H1 (cell line): ENCODE measurements around the gene ITGA11. TPM values are rescaled to one million over a fixed set of nuclear protein-coding genes. Genes with fewer than 3 reads are reported as not detected.

ENCODE experiments used
- CTCF ChIA-PET: fragments of 300-600 bp; sonication (Branson Sonifier 250); formaldehyde crosslinking; loops from one replicate; lab custom pipeline; 2021; ENCODE audit not compliant: partially characterized antibody; lab: Charles Lee
- POLR2A ChIA-PET: fragments of 300-600 bp; sonication (Branson Sonifier 250); formaldehyde crosslinking; loops from one replicate; lab custom pipeline; 2021; ENCODE audit warnings: inconsistent platforms; ENCODE audit not compliant: partially characterized antibody; lab: Charles Lee
- DNase-seq, 2 experiments: peaks; one replicate each; pipeline versions ENCODE4 v3.0.0 to v3.0.0-alpha.2; 2010 to 2022; ENCODE audit warnings: low spot score in 2 of 2, low read depth in 1 of 2, mixed read lengths in 1 of 2
- FAIRE-seq: peaks from 2 replicates; lab custom pipeline; 2011; peaks lifted over from hg19 to GRCh38; lab: Jason Lieb, UNC
- H2AFZ ChIP-seq: 2 replicates; pipeline ENCODE4 v1.8.1; 2012; ENCODE audit warnings: low read length, inconsistent platforms
- H2AK5ac ChIP-seq: 2 replicates; pipeline ENCODE4 v1.6.1; 2013; ENCODE audit warnings: low read depth, low read length
- H2BK120ac ChIP-seq: replicated peaks from 2 replicates; pipeline ENCODE3; 2013; ENCODE audit warnings: low read depth, low read length, inconsistent platforms
- H2BK12ac ChIP-seq: 2 replicates; pipeline ENCODE4 v1.6.1; 2013; ENCODE audit warnings: low read depth, low read length
- H2BK15ac ChIP-seq: 2 replicates; pipeline ENCODE4 v1.6.1; 2013; ENCODE audit warnings: low read length
- H2BK20ac ChIP-seq: 2 replicates; pipeline ENCODE4 v1.6.1; 2013; ENCODE audit warnings: low read length
- H2BK5ac ChIP-seq: 2 replicates; pipeline ENCODE4 v1.6.1; 2013; ENCODE audit warnings: low read depth, low read length
- H3K14ac ChIP-seq: 2 replicates; pipeline ENCODE4 v1.6.1; 2013; ENCODE audit warnings: inconsistent platforms; ENCODE audit not compliant: insufficient read length
- H3K18ac ChIP-seq: 2 replicates; pipeline ENCODE4 v1.6.1; 2013; ENCODE audit warnings: low read length; ENCODE audit errors: extremely low read depth
- H3K23ac ChIP-seq: 2 replicates; pipeline ENCODE4 v1.6.1; 2013; ENCODE audit warnings: inconsistent platforms; ENCODE audit not compliant: insufficient read length
- H3K23me2 ChIP-seq: 2 replicates; pipeline ENCODE4 v1.6.1; 2013; ENCODE audit warnings: low read depth, low read length
- H3K27ac ChIP-seq: 2 replicates; pipeline ENCODE4 v1.6.1; 2011; ENCODE audit warnings: low read depth, low read length, inconsistent platforms
- H3K27me3 ChIP-seq, 4 experiments: replicated peaks in 1 of 4; 1 replicate in 1 of 4; 2 replicates in 3 of 4; pipeline versions ENCODE4 v1.6.1 to v1.8.1; 2011 to 2013; ENCODE audit warnings: low read length in 3 of 4, mild to moderate bottlenecking in 3 of 4, inconsistent platforms in 2 of 4, mixed read lengths in 2 of 4, moderate library complexity in 1 of 4; ENCODE audit not compliant: control insufficient read depth in 3 of 4, insufficient read depth in 3 of 4; ENCODE audit errors: extremely low read depth in 1 of 4
- H3K36me3 ChIP-seq, 4 experiments: 2 replicates each; pipeline versions ENCODE4 v1.6.1 to v1.8.1; 2011 to 2013; ENCODE audit warnings: mild to moderate bottlenecking in 4 of 4, low read length in 3 of 4, moderate library complexity in 2 of 4, control low read depth in 1 of 4, inconsistent platforms in 1 of 4; ENCODE audit not compliant: insufficient read depth in 4 of 4, control insufficient read depth in 2 of 4
- H3K4ac ChIP-seq: replicated peaks from 2 replicates; pipeline ENCODE3; 2013; ENCODE audit warnings: low read length, low read depth, mixed read lengths, inconsistent platforms; ENCODE audit not compliant: insufficient read length
- H3K4me1 ChIP-seq, 4 experiments: replicated peaks in 1 of 4; 1 replicate in 1 of 4; 2 replicates in 3 of 4; pipeline versions ENCODE4 v1.6.1 to v1.8.1; 2011 to 2013; ENCODE audit warnings: low read length in 3 of 4, inconsistent platforms in 2 of 4, mixed read lengths in 1 of 4; ENCODE audit not compliant: insufficient read depth in 4 of 4, control insufficient read depth in 3 of 4
- H3K4me2 ChIP-seq, 2 experiments: 2 replicates each; pipeline versions ENCODE4 v1.6.1 to v1.8.1; 2011 to 2013; ENCODE audit warnings: low read depth in 2 of 2, low read length in 2 of 2, control low read depth in 1 of 2, inconsistent platforms in 1 of 2, mild to moderate bottlenecking in 1 of 2; ENCODE audit not compliant: insufficient read depth in 1 of 2
- H3K4me3 ChIP-seq, 4 experiments: fragments of 200-600, 300-600 bp in 1 of 4; sonication (generic), shearing (Covaris generic), sonication (Bioruptor Twin) in 1 of 4; 2 replicates each; pipeline versions ENCODE4 v1.5.1 to v1.8.1; 2011 to 2016; ENCODE audit warnings: low read length in 4 of 4, low read depth in 3 of 4, control low read depth in 2 of 4, inconsistent platforms in 2 of 4, mild to moderate bottlenecking in 2 of 4, mixed read lengths in 1 of 4, moderate library complexity in 1 of 4; ENCODE audit not compliant: insufficient read depth in 2 of 4; ENCODE audit errors: extremely low read depth in 1 of 4
- H3K56ac ChIP-seq: replicated peaks from 2 replicates; pipeline ENCODE3; 2013; ENCODE audit warnings: low read depth, mild to moderate bottlenecking, mixed read lengths, low read length, inconsistent platforms; ENCODE audit not compliant: insufficient read length
- H3K79me1 ChIP-seq: 2 replicates; pipeline ENCODE4 v1.6.1; 2013; ENCODE audit warnings: low read depth, low read length, control low read depth
- H3K79me2 ChIP-seq, 2 experiments: 2 replicates each; pipeline versions ENCODE4 v1.6.1 to v1.8.1; 2012 to 2013; ENCODE audit warnings: low read length in 2 of 2, mild to moderate bottlenecking in 2 of 2, inconsistent platforms in 1 of 2; ENCODE audit not compliant: insufficient read depth in 2 of 2, control insufficient read depth in 1 of 2
- H3K9ac ChIP-seq, 4 experiments: replicated peaks in 1 of 4; 1 replicate in 1 of 4; 2 replicates in 3 of 4; pipeline versions ENCODE4 v1.6.1 to v1.8.1; 2011 to 2013; ENCODE audit warnings: low read depth in 3 of 4, low read length in 3 of 4, control low read depth in 2 of 4, mild to moderate bottlenecking in 2 of 4, moderate library complexity in 2 of 4, inconsistent platforms in 1 of 4; ENCODE audit errors: extremely low read depth in 1 of 4
- H3K9me3 ChIP-seq, 2 experiments: 2 replicates each; pipeline versions ENCODE4 v1.6.1 to v1.8.1; 2012 to 2013; ENCODE audit warnings: mild to moderate bottlenecking in 2 of 2, moderate library complexity in 2 of 2, control low read depth in 1 of 2, inconsistent platforms in 1 of 2, low read depth in 1 of 2, low read length in 1 of 2, mixed read lengths in 1 of 2; ENCODE audit not compliant: insufficient read depth in 2 of 2
- H4K20me1 ChIP-seq, 2 experiments: replicated peaks in 1 of 2; 2 replicates each; pipeline versions ENCODE3 to v1.8.1; 2011 to 2013; ENCODE audit warnings: inconsistent platforms in 2 of 2, low read length in 2 of 2, mild to moderate bottlenecking in 1 of 2; ENCODE audit not compliant: insufficient read depth in 2 of 2, control insufficient read depth in 1 of 2
- H4K5ac ChIP-seq: 2 replicates; pipeline ENCODE4 v1.6.1; 2013; ENCODE audit warnings: low read length, low read depth, mixed read lengths, inconsistent platforms; ENCODE audit not compliant: insufficient read length
- H4K8ac ChIP-seq: 2 replicates; pipeline ENCODE4 v1.8.0; 2013; ENCODE audit warnings: mild to moderate bottlenecking, moderate library complexity, low read length, inconsistent platforms; ENCODE audit not compliant: insufficient read depth; ENCODE audit errors: extremely low read depth
- H4K91ac ChIP-seq: replicated peaks from 2 replicates; pipeline ENCODE3; 2013; ENCODE audit warnings: low read length, mixed read lengths, inconsistent platforms; ENCODE audit not compliant: insufficient read length
- CEBPB ChIP-seq: IDR thresholded peaks from 2 replicates; pipeline ENCODE4 v1.6.1; 2012; ENCODE audit warnings: low read depth, low read length
- EGR1 ChIP-seq: IDR thresholded peaks from 2 replicates; pipeline ENCODE4 v1.6.1; 2011; ENCODE audit warnings: low read depth, low read length, borderline replicate concordance
- HDAC6 ChIP-seq: IDR thresholded peaks from one replicate; pipeline ENCODE4 v1.7.1; 2012; ENCODE audit warnings: low read depth, mild to moderate bottlenecking, inconsistent platforms, low read length, moderate library complexity
- JUND ChIP-seq: IDR thresholded peaks from 2 replicates; pipeline ENCODE4 v1.6.1; 2011; ENCODE audit warnings: mild to moderate bottlenecking, improper control_type of control experiment, low read length
- MAX ChIP-seq: IDR thresholded peaks from 2 replicates; pipeline ENCODE4 v1.6.1; 2012; ENCODE audit warnings: inconsistent platforms
- NANOG ChIP-seq: IDR thresholded peaks from 2 replicates; pipeline ENCODE4 v1.6.1; 2011; ENCODE audit warnings: low read length, low read depth, mild to moderate bottlenecking, inconsistent platforms; ENCODE audit not compliant: insufficient read depth, poor library complexity, severe bottlenecking
- POLR2A ChIP-seq, 2 experiments: IDR thresholded peaks; 1 replicate in 1 of 2; 2 replicates in 1 of 2; pipeline ENCODE4 v1.6.1; 2011; ENCODE audit warnings: low read depth in 2 of 2, low read length in 2 of 2, mild to moderate bottlenecking in 2 of 2; ENCODE audit errors: control extremely low read depth in 1 of 2
- RBBP5 ChIP-seq: IDR thresholded peaks from 2 replicates; pipeline ENCODE4 v1.7.1; 2012; ENCODE audit warnings: low read depth, mild to moderate bottlenecking, inconsistent platforms, low read length, moderate library complexity, borderline replicate concordance
- SUZ12 ChIP-seq: fragments of 200-600 bp; sonication (generic); IDR thresholded peaks from 2 replicates; pipeline ENCODE4 v1.6.1; 2012; ENCODE audit warnings: mild to moderate bottlenecking, inconsistent platforms, low read length, moderate library complexity, mixed read lengths
- TBP ChIP-seq: IDR thresholded peaks from 2 replicates; pipeline ENCODE4 v1.6.1; 2011; ENCODE audit warnings: low read depth, low read length, improper control_type of control experiment
- WGBS, 2 experiments: shearing (Covaris generic) in 1 of 2; methylation state at CpG; one replicate each; pipeline versions ENCODE4 v1.1.6 to v1.1.7; 2013 to 2015; ENCODE audit warnings: low lambda C conversion rate in 2 of 2, mixed read lengths in 2 of 2, inconsistent platforms in 1 of 2, low coverage in 1 of 2, missing lambda C conversion rate in 1 of 2; ENCODE audit not compliant: insufficient replicate concordance in 2 of 2, insufficient coverage in 1 of 2, insufficient read length in 1 of 2; ENCODE audit errors: extremely low coverage in 1 of 2, missing lambda C conversion rate in 1 of 2; 5-methylcytosine and 5-hydroxymethylcytosine counted together
- polyA plus RNA-seq, 7 experiments: library from polyadenylated mRNA; depleted of rRNA in 3 of 7; stranded (reverse) in 5 of 7; unstranded in 2 of 7; fragments of >200 nt in 5 of 7; fragments of 200-250 nt in 2 of 7; gene quantifications; 1 replicate in 5 of 7; 2 replicates in 1 of 7; 4 replicates in 1 of 7; pipeline versions ENCODE4 v1.2.1 to v1.2.3, GENCODE V29; 2011 to 2013; ENCODE audit warnings: missing spikeins in 2 of 7, mixed read lengths in 2 of 7
- total RNA-seq: library from RNA; stranded (reverse); fragmentation: NEBNext Ultra II Directional; extraction: Animal tissue kit (Norgen Biotek cat#: 25700); gene quantifications from 2 replicates; pipeline ENCODE4 v1.2.1, GENCODE V29; 2021

ITGA11 gene
- total and polyA plus RNA-seq, 2 of the 8 experiments (the other 6 are each of a cell fraction or from before 2014, with no cell fraction given): 0.05 to 0.06 TPM

- no peak overlapping the region for H3K4me2 ChIP-seq
- no peaks in the 10 kb centered on the region for H3K36me3 ChIP-seq
- 0 out of 2 replicates have a peak, but pooled peaks cover 2% of the 10 kb centered on the region for H3K23me2 ChIP-seq
- no peaks in the 10 kb centered on the region for H3K9me3 ChIP-seq
- FAIRE-seq: no peak
- POLR2A ChIA-PET: no interaction called here
- no peak for TF ChIP-seq JUND
- TF ChIP-seq RBBP5: no peak
- TF ChIP-seq NANOG: no peak
- TF ChIP-seq MAX: no peak
- no peak for TF ChIP-seq POLR2A (IDR thresholded peaks at IDR 0.05; ENCODE audit: control extremely low read depth in 1 of 2, low read depth in 2 of 2, low read length in 2 of 2)
- no peak for TF ChIP-seq EGR1
- no peak for TF ChIP-seq HDAC6
- no peak for TF ChIP-seq CEBPB
- TF ChIP-seq SUZ12: no peak
- no peak for TF ChIP-seq TBP
- H2AFZ ChIP-seq: no peak overlapping the region
- H3K79me1 ChIP-seq: no peaks in the 10 kb centered on the region
- H3K4me1 ChIP-seq: peaks cover 2 to 18% (median 8%) of the 10 kb centered on the region in 4 experiments
- H2BK12ac ChIP-seq: no peak overlapping the region
- H3K14ac ChIP-seq: no peak overlapping the region
- H3K9ac ChIP-seq: no peak overlapping the region
- DNase-seq: no peak
- no peak overlapping the region for H3K27ac ChIP-seq
- 77% methylated on average over 8 of the region's 8 CpGs; no CpG with 5 or more reads in 1 of the 2 experiments for WGBS, 2 experiments
- H2BK5ac ChIP-seq: no peak overlapping the region
- no peak overlapping the region for H4K8ac ChIP-seq
- H3K56ac ChIP-seq: no peak overlapping the region
- CTCF ChIA-PET: interaction anchor here (1.1 to 2.2 kb wide), 4 partner anchors 12 to 39 kb away, joined by 4 to 10 read pairs (median 6); no protein-coding TSS in a partner anchor
- H3K4ac ChIP-seq: no peak overlapping the region
- no peak overlapping the region for H2BK20ac ChIP-seq
- H3K4me3 ChIP-seq: no peak overlapping the region
- no peaks in the 10 kb centered on the region for H3K79me2 ChIP-seq
- H2BK120ac ChIP-seq: no peak overlapping the region
- no peaks in the 10 kb centered on the region for H4K20me1 ChIP-seq
- H4K91ac ChIP-seq: no peak overlapping the region
- no peak overlapping the region for H3K23ac ChIP-seq
- H3K27me3 ChIP-seq: no peaks in the 10 kb centered on the region
- no peak overlapping the region for H2BK15ac ChIP-seq
- no peak overlapping the region; the same call in 1 of the 2 replicates for H2AK5ac ChIP-seq
- no peak overlapping the region for H4K5ac ChIP-seq
- H3K18ac ChIP-seq: no peak overlapping the region
Observed at GRCh38 chr15:68328443-68328842, 103.5 kb downstream of the ITGA11 start.
